Keratinocyte (primary cell): ENCODE measurements around the gene LRBA. TPM values are rescaled to one million over a fixed set of nuclear protein-coding genes. Genes with fewer than 3 reads are reported as not detected.
"Not testable (repeated sequence)": the region's sequence is repeated elsewhere in the genome, so short reads cannot be mapped to it uniquely, and the experiment has no call there.

Source experiments
- DNase-seq: peaks from one replicate; pipeline ENCODE4 v3.0.0-alpha.2; 2011; ENCODE audit warnings: low read depth, missing footprints, low spot score
- FAIRE-seq: peaks from 2 replicates; lab custom pipeline; 2011; peaks lifted over from hg19 to GRCh38; lab: Jason Lieb, UNC
- H2AFZ ChIP-seq: 2 replicates; pipeline ENCODE4 v1.6.0; 2012; ENCODE audit warnings: low read length, control low read depth, inconsistent platforms; ENCODE audit not compliant: control insufficient read depth
- H3K27ac ChIP-seq: 2 replicates; pipeline ENCODE4 v1.5.1; 2011; ENCODE audit warnings: low read length; ENCODE audit not compliant: control insufficient read depth, insufficient read depth
- H3K27me3 ChIP-seq: 3 replicates; pipeline ENCODE4 v1.6.0; 2011; ENCODE audit warnings: low read length; ENCODE audit not compliant: control insufficient read depth, insufficient read depth; ENCODE audit errors: extremely low read depth
- H3K36me3 ChIP-seq, 2 experiments: 2 replicates in 1 of 2; 3 replicates in 1 of 2; pipeline ENCODE4 v1.5.1; 2011; ENCODE audit warnings: low read length in 2 of 2, mild to moderate bottlenecking in 1 of 2; ENCODE audit not compliant: control insufficient read depth in 2 of 2, insufficient read depth in 2 of 2; ENCODE audit errors: extremely low read depth in 1 of 2
- H3K4me1 ChIP-seq: 3 replicates; pipeline ENCODE4 v1.5.1; 2011; ENCODE audit warnings: low read length; ENCODE audit not compliant: control insufficient read depth, insufficient read depth; ENCODE audit errors: extremely low read depth
- H3K4me2 ChIP-seq: 3 replicates; pipeline ENCODE4 v1.6.0; 2011; ENCODE audit warnings: low read depth, low read length; ENCODE audit not compliant: control insufficient read depth, insufficient read depth; ENCODE audit errors: extremely low read depth
- H3K4me3 ChIP-seq, 3 experiments: fragments of 200-600 bp in 1 of 3; sonication (generic) in 1 of 3; 2 replicates in 2 of 3; 3 replicates in 1 of 3; pipeline ENCODE4 v1.5.1; 2011 to 2016; ENCODE audit warnings: low read length in 3 of 3, mild to moderate bottlenecking in 3 of 3, control low read depth in 2 of 3, inconsistent platforms in 1 of 3, low read depth in 1 of 3, mixed read lengths in 1 of 3, mixed run types in 1 of 3, moderate library complexity in 1 of 3; ENCODE audit not compliant: control insufficient read depth in 2 of 3, insufficient read depth in 2 of 3; ENCODE audit errors: extremely low read depth in 1 of 3
- H3K79me2 ChIP-seq: 2 replicates; pipeline ENCODE4 v1.6.0; 2012; ENCODE audit warnings: low read length; ENCODE audit not compliant: control insufficient read depth, insufficient read depth
- H3K9ac ChIP-seq: 3 replicates; pipeline ENCODE4 v1.6.0; 2011; ENCODE audit warnings: low read length; ENCODE audit not compliant: control insufficient read depth, insufficient read depth; ENCODE audit errors: extremely low read depth
- H3K9me1 ChIP-seq: 3 replicates; pipeline ENCODE4 v1.6.0; 2011; ENCODE audit warnings: low read length; ENCODE audit not compliant: control insufficient read depth, insufficient read depth; ENCODE audit errors: extremely low read depth
- H3K9me3 ChIP-seq: 2 replicates; pipeline ENCODE4 v1.5.1; 2012; ENCODE audit warnings: low read depth, low read length; ENCODE audit not compliant: control insufficient read depth
- H4K20me1 ChIP-seq: 3 replicates; pipeline ENCODE4 v1.6.0; 2011; ENCODE audit warnings: low read length; ENCODE audit not compliant: control insufficient read depth, insufficient read depth; ENCODE audit errors: extremely low read depth
- EZH2 ChIP-seq: IDR thresholded peaks from one replicate; pipeline ENCODE4 v1.6.1; 2012; ENCODE audit warnings: inconsistent platforms, mild to moderate bottlenecking, low read length, moderate library complexity
- dilution Hi-C: fragments of 300-500 bp; cut with MboI; formaldehyde crosslinking; loops from one replicate; pipeline ENCODE4 v1.7.0; 2020; ENCODE audit warnings: low sequenced_read_pairs; ENCODE audit not compliant: extremely low pct_ligation_motif_present
- polyA plus RNA-seq, 5 experiments: library from polyadenylated mRNA; depleted of rRNA in 3 of 5; stranded (reverse) in 3 of 5; stranded (forward) in 1 of 5; unstranded in 1 of 5; fragments of >200 nt; gene quantifications; 1 replicate in 1 of 5; 2 replicates in 3 of 5; 3 replicates in 1 of 5; pipeline versions ENCODE4 v1.2.1 to v1.2.3, GENCODE V29; 2011 to 2012; ENCODE audit warnings: missing spikeins in 2 of 5, low read depth in 1 of 5, low replicate concordance in 1 of 5
- TF ChIP-seq, protein P1 (sequence below), 3 experiments: IDR thresholded peaks in 1 of 3; conservative IDR thresholded peaks in 1 of 3; optimal IDR thresholded peaks in 1 of 3; 2 replicates in 2 of 3; 3 replicates in 1 of 3; pipeline versions ENCODE3 to v1.5.1; 2011; ENCODE audit warnings: low read length in 3 of 3, mild to moderate bottlenecking in 3 of 3, moderate library complexity in 2 of 3, control low read depth in 1 of 3, inconsistent platforms in 1 of 3; ENCODE audit not compliant: insufficient read depth in 2 of 3; ENCODE audit errors: extremely low read depth in 1 of 3

LRBA gene
- polyA plus RNA-seq, 1 donor (not counting 4 experiments of a cell fraction or from before 2014, with no cell fraction given) = 35.6 TPM

DNA sequence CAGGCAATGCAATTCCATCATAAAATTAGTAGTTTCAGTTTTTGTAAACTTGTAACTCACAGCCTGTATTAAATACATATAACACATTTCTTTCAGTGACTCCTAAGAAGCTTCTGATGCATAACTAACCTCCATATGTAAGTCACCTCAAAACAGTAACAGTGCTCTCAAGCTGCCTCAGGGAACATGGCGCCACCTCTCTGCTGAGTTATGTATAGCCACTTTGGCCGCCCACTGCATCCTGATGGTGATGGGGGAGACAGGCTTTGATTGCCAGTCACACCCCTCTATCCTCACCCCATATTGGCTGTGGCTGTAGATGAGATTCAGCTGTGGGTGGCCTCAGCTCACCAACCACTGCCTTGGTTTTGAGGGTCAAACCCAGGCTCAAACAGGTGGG is 54.3 kb downstream of the LRBA start:
- FAIRE-seq (no peak), DNase-seq (peak; percentile 21)
- no peak overlapping the region for H3K4me2 ChIP-seq
- dilution Hi-C loops = no loop called here
- no peak overlapping the region for H3K4me3 ChIP-seq
- H3K9me3 ChIP-seq = peaks cover 5% of the 10 kb centered on the region
- no peak for TF ChIP-seq EZH2
- TF ChIP-seq, protein P1, sequence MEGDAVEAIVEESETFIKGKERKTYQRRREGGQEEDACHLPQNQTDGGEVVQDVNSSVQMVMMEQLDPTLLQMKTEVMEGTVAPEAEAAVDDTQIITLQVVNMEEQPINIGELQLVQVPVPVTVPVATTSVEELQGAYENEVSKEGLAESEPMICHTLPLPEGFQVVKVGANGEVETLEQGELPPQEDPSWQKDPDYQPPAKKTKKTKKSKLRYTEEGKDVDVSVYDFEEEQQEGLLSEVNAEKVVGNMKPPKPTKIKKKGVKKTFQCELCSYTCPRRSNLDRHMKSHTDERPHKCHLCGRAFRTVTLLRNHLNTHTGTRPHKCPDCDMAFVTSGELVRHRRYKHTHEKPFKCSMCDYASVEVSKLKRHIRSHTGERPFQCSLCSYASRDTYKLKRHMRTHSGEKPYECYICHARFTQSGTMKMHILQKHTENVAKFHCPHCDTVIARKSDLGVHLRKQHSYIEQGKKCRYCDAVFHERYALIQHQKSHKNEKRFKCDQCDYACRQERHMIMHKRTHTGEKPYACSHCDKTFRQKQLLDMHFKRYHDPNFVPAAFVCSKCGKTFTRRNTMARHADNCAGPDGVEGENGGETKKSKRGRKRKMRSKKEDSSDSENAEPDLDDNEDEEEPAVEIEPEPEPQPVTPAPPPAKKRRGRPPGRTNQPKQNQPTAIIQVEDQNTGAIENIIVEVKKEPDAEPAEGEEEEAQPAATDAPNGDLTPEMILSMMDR (optimal IDR thresholded peaks at IDR 0.05 in 1 of 3, IDR thresholded peaks at IDR 0.05 in 1 of 3, conservative IDR thresholded peaks at IDR 0.05 in 1 of 3; ENCODE audit: extremely low read depth in 1 of 3, insufficient read depth in 2 of 3, low read length in 3 of 3) = peak; percentile 70 to 96 (median 89)
- no peaks in the 10 kb centered on the region for H3K4me1 ChIP-seq
- H3K27me3 ChIP-seq = no peaks in the 10 kb centered on the region
- H4K20me1 ChIP-seq = peaks cover 3% of the 10 kb centered on the region
- peaks cover 0 to 1% of the 10 kb centered on the region in 2 experiments for H3K36me3 ChIP-seq
- H3K27ac ChIP-seq = no peak overlapping the region
- H3K79me2 ChIP-seq = peaks cover 45% of the 10 kb centered on the region
- H3K9me1 ChIP-seq = no peaks in the 10 kb centered on the region
- no peak overlapping the region for H3K9ac ChIP-seq
- no peak overlapping the region for H2AFZ ChIP-seq

DNA sequence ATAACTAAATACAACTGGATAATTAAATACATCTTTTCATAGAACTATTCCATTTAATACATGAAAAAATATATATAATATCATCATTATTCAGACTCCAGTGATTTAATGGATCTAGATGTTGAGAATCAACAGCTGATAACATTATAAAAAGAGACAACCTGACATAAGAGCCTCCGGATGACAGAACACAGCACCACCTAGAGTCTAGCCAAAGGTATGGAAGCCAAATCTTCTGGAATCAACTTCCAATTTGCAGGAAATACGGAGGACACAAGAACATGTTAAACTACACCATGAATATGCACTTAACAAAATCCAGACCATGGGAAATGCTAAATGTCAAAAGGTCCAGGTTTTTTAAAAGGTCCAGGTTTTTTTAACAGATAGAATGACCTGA is 55.0 kb downstream of the LRBA start:
- Histone ChIP-seq H3K9me1 (no peaks in the 10 kb centered on the region), H3K4me1 (no peaks in the 10 kb centered on the region), H3K27me3 (no peaks in the 10 kb centered on the region), H3K79me2 (peaks cover 44% of the 10 kb centered on the region), H3K27ac (no peak overlapping the region), H3K36me3 (peaks cover 0 to 1% of the 10 kb centered on the region in 2 experiments), H2AFZ (no peak overlapping the region), H3K4me3 (no peak overlapping the region), H3K9me3 (peaks cover 5% of the 10 kb centered on the region), H4K20me1 (peaks cover 3% of the 10 kb centered on the region), H3K4me2 (no peak overlapping the region), H3K9ac (no peak overlapping the region)
- FAIRE-seq (peak; percentile 59), DNase-seq (peak; percentile 19)
- TF ChIP-seq, protein P1 (optimal IDR thresholded peaks at IDR 0.05 in 1 of 3, IDR thresholded peaks at IDR 0.05 in 1 of 3, conservative IDR thresholded peaks at IDR 0.05 in 1 of 3; ENCODE audit: extremely low read depth in 1 of 3, insufficient read depth in 2 of 3, low read length in 3 of 3) = peak; percentile 53 to 71 (median 65)
- TF ChIP-seq EZH2 = no peak
- dilution Hi-C loops = no loop called here

DNA sequence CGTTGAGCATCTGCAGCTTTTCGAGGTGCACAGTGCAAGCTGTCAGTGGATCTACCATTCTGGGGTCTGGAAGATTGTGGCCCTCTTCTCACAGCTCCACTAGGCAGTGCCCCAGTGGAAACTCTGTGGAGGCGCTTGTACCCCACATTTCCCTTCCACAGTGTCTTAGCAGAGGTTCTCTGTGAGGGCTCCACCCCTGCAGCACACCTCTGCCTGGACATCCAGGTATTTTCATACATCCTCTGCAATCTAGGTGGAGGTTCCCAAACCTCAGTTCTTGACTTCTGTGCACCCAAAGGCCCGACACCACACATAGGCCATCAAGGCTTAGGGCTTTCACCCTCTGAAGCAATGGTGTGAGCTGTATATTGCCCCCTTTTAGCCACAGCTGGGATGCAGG is 57.1 kb downstream of the LRBA start:
- H3K4me1 ChIP-seq, H3K9ac ChIP-seq, H3K9me1 ChIP-seq, H3K4me3 ChIP-seq, DNase-seq, FAIRE-seq, H3K36me3 ChIP-seq, H3K9me3 ChIP-seq, H3K4me2 ChIP-seq, H4K20me1 ChIP-seq, H2AFZ ChIP-seq, dilution Hi-C loops, H3K27ac ChIP-seq, H3K27me3 ChIP-seq: not testable (repeated sequence)
- peaks cover 44% of the 10 kb centered on the region for H3K79me2 ChIP-seq

DNA sequence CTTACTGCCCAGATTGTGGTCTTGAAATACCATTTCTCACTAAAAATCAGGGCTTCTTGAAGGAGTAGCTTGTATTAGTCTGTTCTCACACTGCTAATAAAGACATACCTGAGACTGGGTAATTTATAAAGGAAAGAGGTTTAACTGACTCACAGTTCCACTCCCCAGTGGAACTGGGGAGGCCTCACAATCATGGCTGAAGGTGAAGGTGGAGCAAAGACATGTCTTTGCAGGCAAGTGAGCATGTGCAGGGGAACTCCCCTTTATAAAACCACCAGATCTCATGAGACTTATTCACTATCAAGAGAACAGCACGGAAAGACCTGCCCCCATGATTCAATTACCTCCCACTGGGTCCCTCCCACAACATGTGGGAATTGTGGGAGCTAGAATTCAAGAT is 58.0 kb downstream of the LRBA start:
- H3K9me1 ChIP-seq, H3K27me3 ChIP-seq, H3K9ac ChIP-seq, H3K36me3 ChIP-seq, H3K27ac ChIP-seq, H3K9me3 ChIP-seq, H4K20me1 ChIP-seq, H2AFZ ChIP-seq, H3K4me3 ChIP-seq, dilution Hi-C loops, H3K4me2 ChIP-seq, FAIRE-seq, H3K4me1 ChIP-seq: not testable (repeated sequence)
- DNase-seq = peak; percentile 21
- H3K79me2 ChIP-seq = peaks cover 50% of the 10 kb centered on the region
